Right lobe of liver (tissue), 4 donors: Measurements from ENCODE around the gene DHRS3.

Source experiments
- CTCF ChIP-seq, 4 donors: fragments of 200-600 bp in 3 of 4; fragments of 450-650 bp in 1 of 4; IDR thresholded peaks; one replicate each; pipeline versions ENCODE4 v1.5.1 to v1.8.0; 2016 to 2022; ENCODE audit warnings: antibody characterized with exemption in 4 of 4, mild to moderate bottlenecking in 2 of 4
- POLR2A ChIP-seq: fragments of 450-650 bp; IDR thresholded peaks from one replicate; pipeline ENCODE4 v1.6.1; 2017; ENCODE audit warnings: antibody characterized with exemption, mild to moderate bottlenecking
- donor health status: DM: no; HTN: no; CAD: no.
- donor health status: DM: no; HTN: no; CAD: no.
- donor health status: DM: no; HTN: yes; CAD: no.

GRCh38 chr1:12615159-12615864, 2.7 kb downstream of the DHRS3 start:
- no peak for TF ChIP-seq CTCF (IDR thresholded peaks at IDR 0.05)
- no peak for TF ChIP-seq POLR2A
